Measurements from ENCODE around the gene RAD23B.

The RAD23B gene

GRCh38 chr9:107367727-107368502 lies 84.8 kb downstream of the RAD23B start:
- Histone ChIP-seq H3K36me3 (no peaks in the 10 kb centered on the region), H3K4me3 (ENCODE audit: low read depth in 1 of 2, low read length in 1 of 2) (no peak overlapping the region), H3K4me1 (ENCODE audit: control insufficient read depth in 1 of 2, insufficient read depth in 1 of 2, low read depth in 1 of 2, low read length in 1 of 2) (no peaks in the 10 kb centered on the region), H3K27ac (no peak overlapping the region), H3K27me3 (peaks cover 5% of the 10 kb centered on the region), H3K9me3 (no peaks in the 10 kb centered on the region)
- TF ChIP-seq CTCF (IDR thresholded peaks at IDR 0.05), result no peak

GRCh38 chr9:107368696-107369095 lies 85.6 kb downstream of the RAD23B start:
- no peak for TF ChIP-seq CTCF (IDR thresholded peaks at IDR 0.05)
- H3K27me3 ChIP-seq, result peaks cover 5% of the 10 kb centered on the region
- no peaks in the 10 kb centered on the region for H3K4me1 ChIP-seq (ENCODE audit: control insufficient read depth in 1 of 2, insufficient read depth in 1 of 2, low read depth in 1 of 2, low read length in 1 of 2)
- no peak overlapping the region for H3K4me3 ChIP-seq (ENCODE audit: low read depth in 1 of 2, low read length in 1 of 2)
- no peak overlapping the region for H3K27ac ChIP-seq
- H3K9me3 ChIP-seq, result no peaks in the 10 kb centered on the region
- H3K36me3 ChIP-seq, result no peaks in the 10 kb centered on the region

GRCh38 chr9:107373809-107374208 lies 90.7 kb downstream of the RAD23B start:
- Histone ChIP-seq H3K27me3 (peaks cover 28% of the 10 kb centered on the region), H3K4me1 (ENCODE audit: control insufficient read depth in 1 of 2, insufficient read depth in 1 of 2, low read depth in 1 of 2, low read length in 1 of 2) (no peaks in the 10 kb centered on the region), H3K4me3 (ENCODE audit: low read depth in 1 of 2, low read length in 1 of 2) (no peak overlapping the region), H3K27ac (no peak overlapping the region), H3K9me3 (no peaks in the 10 kb centered on the region), H3K36me3 (no peaks in the 10 kb centered on the region)
- TF ChIP-seq CTCF (IDR thresholded peaks at IDR 0.05), result no peak

GRCh38 chr9:107375001-107375400 lies 91.9 kb downstream of the RAD23B start:
- Histone ChIP-seq H3K27ac (no peak overlapping the region), H3K4me3 (ENCODE audit: low read depth in 1 of 2, low read length in 1 of 2) (no peak overlapping the region), H3K4me1 (ENCODE audit: control insufficient read depth in 1 of 2, insufficient read depth in 1 of 2, low read depth in 1 of 2, low read length in 1 of 2) (no peaks in the 10 kb centered on the region), H3K9me3 (no peaks in the 10 kb centered on the region), H3K27me3 (peaks cover 24% of the 10 kb centered on the region), H3K36me3 (no peaks in the 10 kb centered on the region)
- no peak for TF ChIP-seq CTCF (IDR thresholded peaks at IDR 0.05)

GRCh38 chr9:107375651-107376369 lies 92.7 kb downstream of the RAD23B start:
- Histone ChIP-seq H3K36me3 (no peaks in the 10 kb centered on the region), H3K4me3 (ENCODE audit: low read depth in 1 of 2, low read length in 1 of 2) (no peak overlapping the region), H3K4me1 (ENCODE audit: control insufficient read depth in 1 of 2, insufficient read depth in 1 of 2, low read depth in 1 of 2, low read length in 1 of 2) (no peaks in the 10 kb centered on the region), H3K27ac (no peak overlapping the region), H3K9me3 (no peaks in the 10 kb centered on the region), H3K27me3 (peaks cover 24% of the 10 kb centered on the region)
- no peak for TF ChIP-seq CTCF (IDR thresholded peaks at IDR 0.05)

Measured in neutrophil (primary cell).